ENCODE results near the gene STON2.

Gene STON2

DNA sequence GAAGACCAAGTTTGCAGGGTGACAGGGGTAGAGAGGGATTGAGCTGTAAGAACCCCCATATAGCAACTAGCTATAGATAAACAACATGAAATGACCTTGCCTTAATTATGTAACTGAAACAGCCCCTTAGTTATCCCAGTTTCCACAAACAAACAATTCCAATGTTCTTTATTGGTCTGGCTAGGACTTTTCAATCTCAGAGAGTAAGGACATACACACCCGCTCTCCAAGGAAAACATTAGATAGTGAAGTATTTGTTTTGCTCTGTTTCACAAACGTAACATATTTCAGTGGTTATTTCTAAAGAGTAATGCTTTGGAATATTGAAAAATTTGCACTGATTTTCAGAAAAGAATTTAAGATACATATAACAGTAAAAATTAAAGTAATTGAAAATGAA is 127.8 kb downstream of the STON2 start:
- H3K27ac Mint-ChIP-seq = no peak overlapping the region
- peaks cover 77% of the 10 kb centered on the region for H3K4me1 Mint-ChIP-seq
- H3K9me3 Mint-ChIP-seq = no peaks in the 10 kb centered on the region
- DNase-seq = no peak
- H3K36me3 Mint-ChIP-seq (ENCODE audit: low read depth) = peaks cover under 1% of the 10 kb centered on the region
- peaks cover 3% of the 10 kb centered on the region for H3K27me3 Mint-ChIP-seq (ENCODE audit: low read depth, poor library complexity)
- H3K4me3 Mint-ChIP-seq = no peak overlapping the region
- TF ChIP-seq, protein P1, sequence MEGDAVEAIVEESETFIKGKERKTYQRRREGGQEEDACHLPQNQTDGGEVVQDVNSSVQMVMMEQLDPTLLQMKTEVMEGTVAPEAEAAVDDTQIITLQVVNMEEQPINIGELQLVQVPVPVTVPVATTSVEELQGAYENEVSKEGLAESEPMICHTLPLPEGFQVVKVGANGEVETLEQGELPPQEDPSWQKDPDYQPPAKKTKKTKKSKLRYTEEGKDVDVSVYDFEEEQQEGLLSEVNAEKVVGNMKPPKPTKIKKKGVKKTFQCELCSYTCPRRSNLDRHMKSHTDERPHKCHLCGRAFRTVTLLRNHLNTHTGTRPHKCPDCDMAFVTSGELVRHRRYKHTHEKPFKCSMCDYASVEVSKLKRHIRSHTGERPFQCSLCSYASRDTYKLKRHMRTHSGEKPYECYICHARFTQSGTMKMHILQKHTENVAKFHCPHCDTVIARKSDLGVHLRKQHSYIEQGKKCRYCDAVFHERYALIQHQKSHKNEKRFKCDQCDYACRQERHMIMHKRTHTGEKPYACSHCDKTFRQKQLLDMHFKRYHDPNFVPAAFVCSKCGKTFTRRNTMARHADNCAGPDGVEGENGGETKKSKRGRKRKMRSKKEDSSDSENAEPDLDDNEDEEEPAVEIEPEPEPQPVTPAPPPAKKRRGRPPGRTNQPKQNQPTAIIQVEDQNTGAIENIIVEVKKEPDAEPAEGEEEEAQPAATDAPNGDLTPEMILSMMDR (IDR thresholded peaks at IDR 0.05) = no peak

DNA sequence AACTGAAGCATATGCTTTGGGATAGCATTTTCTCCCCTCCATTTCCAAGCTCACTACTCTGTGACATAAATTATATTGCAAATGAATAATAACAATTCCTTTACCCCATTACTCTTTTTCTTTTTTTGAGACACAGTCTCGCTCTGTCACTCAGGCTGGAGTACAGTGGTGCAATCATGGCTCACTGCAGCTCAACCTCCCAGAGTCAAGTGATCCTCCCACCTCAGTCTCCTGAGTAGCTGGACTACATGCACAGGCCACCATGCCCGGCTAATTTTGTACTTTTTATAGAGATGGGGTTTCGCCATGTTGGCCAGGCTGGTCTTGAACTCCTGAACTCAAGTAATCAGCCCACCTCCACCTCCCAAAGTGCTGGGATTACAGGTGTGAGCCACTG is 130.1 kb downstream of the STON2 start:
- H3K4me3 Mint-ChIP-seq = no peak overlapping the region
- no peaks in the 10 kb centered on the region for H3K36me3 Mint-ChIP-seq (ENCODE audit: low read depth)
- H3K27me3 Mint-ChIP-seq (ENCODE audit: low read depth, poor library complexity) = peaks cover 3% of the 10 kb centered on the region
- TF ChIP-seq, protein P1 (IDR thresholded peaks at IDR 0.05) = no peak
- no peak overlapping the region for H3K27ac Mint-ChIP-seq
- H3K4me1 Mint-ChIP-seq = peaks cover 54% of the 10 kb centered on the region
- no peaks in the 10 kb centered on the region for H3K9me3 Mint-ChIP-seq
- DNase-seq = no peak

DNA sequence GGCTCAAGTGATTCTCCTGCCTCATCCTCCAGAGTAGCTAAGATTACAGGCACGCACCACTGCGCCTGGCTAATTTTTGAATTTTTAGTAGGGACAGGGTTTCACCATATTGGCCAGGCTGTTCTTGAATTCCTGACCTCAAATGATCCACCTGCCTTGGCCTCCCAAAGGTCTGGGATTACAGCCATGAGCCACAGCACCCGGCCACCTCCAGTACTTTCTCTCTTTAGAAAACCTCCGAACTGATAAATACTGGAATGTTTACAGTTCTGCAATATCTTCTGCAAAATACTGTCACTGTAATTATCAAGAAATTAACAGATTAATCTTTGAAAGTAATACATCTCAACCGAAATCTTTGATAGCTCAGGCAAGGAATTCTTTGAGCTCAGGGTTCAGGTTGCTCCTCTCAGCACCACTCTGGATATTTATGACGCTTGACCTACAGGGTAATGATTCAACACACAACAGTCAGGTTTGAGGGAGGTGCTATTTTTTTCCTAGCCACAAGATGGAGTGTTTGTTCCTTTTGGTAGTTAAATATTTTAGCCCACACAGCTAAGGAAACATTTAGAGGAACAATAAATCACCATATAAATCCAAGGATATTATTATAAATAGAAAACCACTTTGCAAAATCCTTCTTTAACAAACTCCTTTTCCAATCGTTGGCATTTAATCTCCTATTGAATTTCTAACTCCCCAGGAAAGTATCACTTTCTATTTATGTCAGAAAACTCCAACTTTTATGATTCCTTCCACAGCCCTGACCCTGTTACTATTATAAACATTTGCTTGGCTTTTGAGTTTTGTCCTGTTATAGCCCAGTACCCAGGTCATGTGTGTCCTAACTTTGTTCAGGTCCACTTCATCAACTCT is 130.8 kb downstream of the STON2 start:
- Mint-ChIP-seq H3K4me1 (peaks cover 51% of the 10 kb centered on the region), H3K36me3 (ENCODE audit: low read depth) (no peaks in the 10 kb centered on the region), H3K27me3 (ENCODE audit: low read depth, poor library complexity) (peaks cover 2% of the 10 kb centered on the region), H3K27ac (no peak overlapping the region), H3K9me3 (no peaks in the 10 kb centered on the region), H3K4me3 (no peak overlapping the region)
- DNase-seq = peak; percentile 33
- TF ChIP-seq, protein P1 (IDR thresholded peaks at IDR 0.05) = peak; percentile 82

GRCh38 chr14:81268016-81268416 is 132.1 kb downstream of the STON2 start:
- Mint-ChIP-seq H3K4me1 (peaks cover 44% of the 10 kb centered on the region), H3K36me3 (ENCODE audit: low read depth) (no peaks in the 10 kb centered on the region), H3K9me3 (no peaks in the 10 kb centered on the region)

DNA sequence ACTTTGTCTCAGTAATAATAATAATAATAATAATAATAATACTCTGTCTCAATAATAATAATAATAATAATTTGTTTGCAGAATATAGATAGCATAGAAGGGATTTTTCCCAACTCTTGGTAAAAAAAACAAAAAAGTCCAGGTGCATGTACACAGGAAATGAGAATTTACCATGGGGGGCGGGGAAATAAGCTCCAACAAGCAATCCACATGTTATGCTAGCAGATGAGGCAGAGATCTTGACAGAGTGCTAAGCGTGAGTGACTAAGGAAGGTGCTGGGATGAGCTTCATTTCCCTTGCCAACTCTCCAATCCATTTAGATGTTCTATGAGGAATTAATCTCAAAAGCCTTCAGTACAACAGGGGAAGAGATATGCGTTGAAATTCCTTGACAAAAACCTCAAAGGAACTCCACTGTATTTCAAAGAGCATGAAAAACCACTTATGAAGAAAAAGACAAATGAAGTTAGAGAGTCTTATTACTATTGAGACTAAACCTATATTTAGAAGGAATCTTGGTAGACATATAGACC is 134.4 kb downstream of the STON2 start:
- TF ChIP-seq, protein P1 (IDR thresholded peaks at IDR 0.05) = no peak

More at GRCh38 chr14:81268016-81268416, 132.1 kb downstream of the STON2 start:
- Mint-ChIP-seq H3K4me3 (no peak overlapping the region), H3K27ac (no peak overlapping the region), H3K27me3 (ENCODE audit: low read depth, poor library complexity) (no peaks in the 10 kb centered on the region)
- DNase-seq = no peak
- TF ChIP-seq, protein P1 (IDR thresholded peaks at IDR 0.05) = no peak

More for the DNA sequence above, 134.4 kb downstream of the STON2 start:
- no peak overlapping the region for H3K27ac Mint-ChIP-seq
- no peak overlapping the region for H3K4me3 Mint-ChIP-seq
- no peaks in the 10 kb centered on the region for H3K27me3 Mint-ChIP-seq (ENCODE audit: low read depth, poor library complexity)
- no peak for DNase-seq
- no peaks in the 10 kb centered on the region for H3K9me3 Mint-ChIP-seq
- H3K36me3 Mint-ChIP-seq (ENCODE audit: low read depth) = no peaks in the 10 kb centered on the region
- H3K4me1 Mint-ChIP-seq = peaks cover 31% of the 10 kb centered on the region
